ENCODE results near the gene GYS2.

GYS2 gene

DNA sequence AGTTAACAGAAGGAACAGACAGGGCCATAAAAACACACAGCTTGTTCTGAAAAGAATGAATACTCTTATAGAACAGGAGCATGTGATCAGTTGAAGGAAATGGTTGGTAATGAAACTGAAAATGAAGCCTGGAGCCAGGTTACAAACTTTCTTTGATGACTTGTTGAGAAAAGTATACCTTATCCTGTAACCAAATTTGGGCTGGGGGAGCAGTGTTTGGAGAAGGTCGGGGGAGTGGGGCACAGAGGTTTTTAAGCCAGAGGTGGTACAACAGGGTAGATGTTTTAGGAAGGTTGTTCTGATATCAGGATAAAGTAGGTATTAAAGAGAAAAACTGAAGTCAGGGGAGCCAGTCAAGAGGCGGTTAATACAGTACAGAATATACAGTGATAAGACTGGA is 94.9 kb downstream of the GYS2 start:
- in situ Hi-C loops (cut with MboI; ENCODE audit: low sequenced_read_pairs, unreplicated experiment), result no loop called here
- TF ChIP-seq, protein P1, sequence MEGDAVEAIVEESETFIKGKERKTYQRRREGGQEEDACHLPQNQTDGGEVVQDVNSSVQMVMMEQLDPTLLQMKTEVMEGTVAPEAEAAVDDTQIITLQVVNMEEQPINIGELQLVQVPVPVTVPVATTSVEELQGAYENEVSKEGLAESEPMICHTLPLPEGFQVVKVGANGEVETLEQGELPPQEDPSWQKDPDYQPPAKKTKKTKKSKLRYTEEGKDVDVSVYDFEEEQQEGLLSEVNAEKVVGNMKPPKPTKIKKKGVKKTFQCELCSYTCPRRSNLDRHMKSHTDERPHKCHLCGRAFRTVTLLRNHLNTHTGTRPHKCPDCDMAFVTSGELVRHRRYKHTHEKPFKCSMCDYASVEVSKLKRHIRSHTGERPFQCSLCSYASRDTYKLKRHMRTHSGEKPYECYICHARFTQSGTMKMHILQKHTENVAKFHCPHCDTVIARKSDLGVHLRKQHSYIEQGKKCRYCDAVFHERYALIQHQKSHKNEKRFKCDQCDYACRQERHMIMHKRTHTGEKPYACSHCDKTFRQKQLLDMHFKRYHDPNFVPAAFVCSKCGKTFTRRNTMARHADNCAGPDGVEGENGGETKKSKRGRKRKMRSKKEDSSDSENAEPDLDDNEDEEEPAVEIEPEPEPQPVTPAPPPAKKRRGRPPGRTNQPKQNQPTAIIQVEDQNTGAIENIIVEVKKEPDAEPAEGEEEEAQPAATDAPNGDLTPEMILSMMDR (IDR thresholded peaks at IDR 0.05; ENCODE audit: borderline replicate concordance, control extremely low read depth, extremely low read depth, insufficient read depth, missing control alignments), result no peak
- peak; percentile 46 for DNase-seq (ENCODE audit: low spot score)

DNA sequence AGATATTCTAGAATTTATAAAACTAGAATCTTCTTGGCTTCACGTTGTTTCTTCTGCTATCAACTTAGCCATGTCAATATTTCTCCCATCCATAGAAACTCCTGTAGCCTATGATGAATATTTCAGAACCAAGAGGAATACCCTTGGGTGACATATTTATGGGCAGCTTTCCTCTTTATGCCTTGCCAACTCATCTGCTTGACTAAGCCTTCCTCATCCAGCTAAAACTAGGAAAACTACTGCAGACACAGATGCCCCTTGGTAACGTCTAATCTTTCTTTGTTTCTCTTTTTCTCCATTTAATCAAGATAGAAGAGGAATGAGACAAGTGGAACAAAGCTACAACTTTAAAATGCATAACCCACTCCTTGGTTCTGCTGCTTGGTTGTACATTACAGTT is 96.8 kb downstream of the GYS2 start:
- no peak for DNase-seq (ENCODE audit: low spot score)
- in situ Hi-C loops (cut with MboI; ENCODE audit: low sequenced_read_pairs, unreplicated experiment), result no loop called here
- TF ChIP-seq, protein P1 (IDR thresholded peaks at IDR 0.05; ENCODE audit: borderline replicate concordance, control extremely low read depth, extremely low read depth, insufficient read depth, missing control alignments), result no peak

DNA sequence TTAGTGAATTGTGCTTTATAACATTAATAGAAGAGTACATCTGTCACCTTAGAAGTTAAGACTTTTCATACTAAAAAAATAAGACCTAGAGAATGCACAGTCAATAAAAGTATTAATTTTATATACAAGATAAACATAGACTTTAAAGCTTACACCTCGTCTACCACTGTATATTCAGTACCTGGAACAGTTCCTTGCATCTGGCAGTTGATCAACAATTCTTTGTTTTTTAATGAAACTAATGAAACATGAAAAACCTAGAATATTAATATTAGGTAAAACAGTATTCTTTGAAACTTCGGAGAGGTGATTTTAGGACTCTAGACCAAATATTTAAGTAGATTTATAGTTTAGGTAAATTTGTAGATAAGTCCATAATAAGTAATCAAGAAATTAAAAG is 98.8 kb downstream of the GYS2 start:
- TF ChIP-seq, protein P1 (IDR thresholded peaks at IDR 0.05; ENCODE audit: borderline replicate concordance, control extremely low read depth, extremely low read depth, insufficient read depth, missing control alignments), result no peak
- DNase-seq (ENCODE audit: low spot score), result no peak
- in situ Hi-C loops (cut with MboI; ENCODE audit: low sequenced_read_pairs, unreplicated experiment), result no loop called here

DNA sequence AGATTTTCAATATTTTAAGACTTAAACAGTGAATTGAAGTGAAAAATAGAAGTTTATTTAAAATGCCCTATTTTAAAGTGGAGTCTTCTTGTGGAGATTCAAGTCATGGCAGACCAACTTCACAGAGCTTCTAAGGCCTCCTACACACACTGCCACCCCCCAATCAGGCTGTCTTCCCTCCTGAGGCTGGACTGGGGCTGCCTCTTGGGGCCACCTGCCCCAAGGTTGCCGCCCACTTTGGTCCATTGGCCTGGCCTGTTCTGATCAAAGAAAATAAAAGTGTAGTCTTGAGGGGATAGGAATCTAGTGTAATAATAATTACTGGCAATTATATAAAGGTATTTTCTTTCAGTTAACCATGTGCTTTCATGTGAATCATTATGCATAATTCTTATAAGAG is 101.8 kb downstream of the GYS2 start:
- in situ Hi-C loops (cut with MboI; ENCODE audit: low sequenced_read_pairs, unreplicated experiment), result no loop called here
- DNase-seq (ENCODE audit: low spot score), result no peak
- TF ChIP-seq, protein P1 (IDR thresholded peaks at IDR 0.05; ENCODE audit: borderline replicate concordance, control extremely low read depth, extremely low read depth, insufficient read depth, missing control alignments), result no peak

DNA sequence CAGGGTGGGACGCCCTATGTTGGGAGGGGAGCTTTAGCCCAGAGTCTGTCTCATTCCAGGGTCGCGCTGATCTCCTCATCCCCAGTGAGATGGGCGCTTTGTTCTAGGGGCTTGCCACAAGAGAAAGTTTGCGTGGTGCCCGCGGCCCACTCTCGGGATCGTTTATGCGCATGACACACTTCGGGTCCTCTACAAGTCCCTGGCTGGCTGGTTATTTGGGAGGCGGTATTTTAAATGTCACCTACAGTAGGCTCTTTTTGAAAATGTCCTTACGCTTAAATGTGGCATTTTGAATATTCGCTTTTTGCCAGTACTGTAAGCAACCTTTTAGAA is 102.5 kb downstream of the GYS2 start:
- in situ Hi-C loops (cut with MboI; ENCODE audit: low sequenced_read_pairs, unreplicated experiment), result no loop called here
- peak; percentile 30 for DNase-seq (ENCODE audit: low spot score)
- TF ChIP-seq, protein P1 (IDR thresholded peaks at IDR 0.05; ENCODE audit: borderline replicate concordance, control extremely low read depth, extremely low read depth, insufficient read depth, missing control alignments), result no peak

DNA sequence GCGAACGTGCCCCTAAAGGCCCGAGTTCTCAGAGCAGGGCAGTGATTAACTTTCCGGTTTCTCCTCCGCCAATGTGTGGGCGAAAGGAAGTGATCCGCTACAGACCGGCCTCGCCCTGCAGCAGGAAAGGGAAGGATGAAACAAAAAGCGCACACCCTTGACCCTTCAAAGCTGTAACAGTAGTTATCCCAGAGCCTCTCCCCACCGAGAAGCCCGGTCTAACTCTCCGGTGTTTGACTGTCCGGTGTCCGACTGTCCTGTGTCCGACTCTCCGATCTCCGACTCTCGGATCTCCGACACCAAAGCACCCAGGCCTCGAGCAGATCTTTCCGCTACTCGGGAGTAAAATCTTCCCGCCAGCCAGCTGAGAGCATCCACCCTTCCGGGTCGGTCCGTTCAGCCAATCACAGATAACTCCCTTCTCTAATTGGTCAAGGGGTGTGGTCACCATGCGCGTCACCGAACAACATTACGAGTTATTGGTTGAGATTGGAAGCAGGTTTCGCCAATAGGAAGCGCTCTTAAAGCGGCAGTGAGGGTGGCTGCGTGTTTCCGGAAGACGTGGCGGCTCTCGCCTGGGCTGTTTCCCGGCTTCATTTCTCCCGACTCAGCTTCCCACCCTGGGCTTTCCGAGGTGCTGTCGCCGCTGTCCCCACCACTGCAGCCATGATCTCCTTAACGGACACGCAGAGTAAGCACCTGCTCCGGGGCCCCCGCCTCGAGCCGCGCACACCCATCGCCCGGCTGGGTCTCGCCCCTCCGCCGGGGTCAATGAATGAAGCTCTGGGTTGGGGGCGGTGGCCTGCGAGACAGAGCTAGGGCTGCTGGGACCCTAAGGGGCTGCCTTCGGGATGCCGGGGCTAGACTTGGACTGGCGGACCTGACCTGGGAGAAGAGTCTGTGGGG is 103.1 kb downstream of the GYS2 start, which contains the start of the genes GOLT1B and RECQL:
Gene GOLT1B (plus strand): TSS at position 532 of the 906 bp plus-strand sequence. CDS start 135 bp downstream, at position 667.
Gene RECQL (minus strand): TSS at position 378 of the 906 bp plus-strand sequence. CDS start 2,065 bp downstream, outside the sequence.
- peak; percentile 90 for DNase-seq (ENCODE audit: low spot score)
- in situ Hi-C loops (cut with MboI; ENCODE audit: low sequenced_read_pairs, unreplicated experiment), result no loop called here
- TF ChIP-seq, protein P1 (IDR thresholded peaks at IDR 0.05; ENCODE audit: borderline replicate concordance, control extremely low read depth, extremely low read depth, insufficient read depth, missing control alignments), result no peak

Measured in GM13976 (cell line).